Lower leg skin (tissue), 4 donors: ENCODE measurements around the gene CARD14. TPM values are rescaled to one million over a fixed set of nuclear protein-coding genes. Genes with fewer than 3 reads are reported as not detected.
A peak's percentile ranks its signal among the peaks of the same experiment; 100 is the strongest.

Source experiments
- DNase-seq, 2 donors: peaks; one replicate each; pipeline ENCODE4 v3.0.0-alpha.2; 2019; ENCODE audit warnings: low spot score in 2 of 2
- H3K4me3 ChIP-seq: fragments of 200-600 bp; sonication (generic); 2 replicates; pipeline ENCODE4 v1.5.1; 2017; ENCODE audit warnings: mild to moderate bottlenecking, low read depth; ENCODE audit not compliant: poor library complexity, severe bottlenecking
- POLR2A ChIP-seq, 2 donors: fragments of 450-650 bp; IDR thresholded peaks; one replicate each; pipeline ENCODE4 v1.6.1; 2016 to 2017; ENCODE audit warnings: antibody characterized with exemption in 2 of 2, mild to moderate bottlenecking in 1 of 2, moderate library complexity in 1 of 2
- WGBS, 2 donors: methylation state at CpG; one replicate each; pipeline ENCODE4 v1.1.5; 2018; 5-methylcytosine and 5-hydroxymethylcytosine counted together
- intact Hi-C: fragments of 100-400 bp; cut with DNase I; formaldehyde crosslinking; loops from one replicate; pipeline ENCODE4 v1.15.0; 2023; ENCODE audit warnings: low total_unique reads
- total RNA-seq, 4 donors: library from RNA; depleted of rRNA; stranded (reverse); fragments of >200 nt; gene quantifications; one replicate each; pipeline ENCODE4 v1.1.0, GENCODE V29; 2016
- TF ChIP-seq, protein P1 (sequence below), 3 donors: fragments of 450-650 bp; IDR thresholded peaks; one replicate each; pipeline ENCODE4 v1.5.1; 2016; ENCODE audit warnings: antibody characterized with exemption in 3 of 3, mild to moderate bottlenecking in 3 of 3, moderate library complexity in 2 of 3

Gene CARD14
- total RNA-seq, 4 donors from 2014 or later, result 52.3 to 73.2 (median 57.5) TPM

DNA sequence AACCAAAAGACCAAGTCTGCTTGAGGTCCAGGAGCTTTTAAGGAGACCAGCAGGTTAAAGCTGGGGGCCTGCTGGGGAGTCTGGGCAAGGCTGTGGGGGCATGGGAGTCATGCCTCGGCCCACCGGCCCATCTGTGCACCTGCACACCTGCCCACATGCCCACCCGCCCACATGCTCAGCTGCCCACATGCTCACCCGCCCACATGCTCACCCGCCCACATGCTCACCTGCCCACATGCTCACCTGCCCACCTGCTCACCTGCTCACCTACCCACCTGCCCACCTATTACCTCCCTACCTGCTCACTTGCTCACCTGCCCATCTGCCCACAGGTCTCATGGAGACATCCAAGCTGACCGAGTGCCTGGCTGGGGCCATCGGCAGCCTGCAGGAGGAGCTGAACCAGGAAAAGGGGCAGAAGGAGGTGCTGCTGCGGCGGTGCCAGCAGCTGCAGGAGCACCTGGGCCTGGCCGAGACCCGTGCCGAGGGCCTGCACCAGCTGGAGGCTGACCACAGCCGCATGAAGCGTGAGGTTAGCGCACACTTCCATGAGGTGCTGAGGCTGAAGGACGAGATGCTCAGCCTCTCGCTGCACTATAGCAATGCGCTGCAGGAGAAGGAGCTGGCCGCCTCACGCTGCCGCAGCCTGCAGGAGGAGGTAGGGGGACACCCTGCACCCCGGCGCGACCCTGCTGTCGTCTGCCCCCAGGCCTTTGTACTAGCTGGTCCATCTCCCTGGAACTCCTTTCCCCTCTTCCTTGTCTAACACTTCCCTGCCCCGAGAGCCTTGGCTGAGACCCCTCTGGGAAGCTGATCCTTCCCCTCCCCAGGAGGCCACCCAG is 14.0 kb downstream of the CARD14 start:
- WGBS, 2 donors, result 84 to 88% methylated on average over 23 to 26 of the region's 26 CpGs
- H3K4me3 ChIP-seq, result no peak overlapping the region

DNA sequence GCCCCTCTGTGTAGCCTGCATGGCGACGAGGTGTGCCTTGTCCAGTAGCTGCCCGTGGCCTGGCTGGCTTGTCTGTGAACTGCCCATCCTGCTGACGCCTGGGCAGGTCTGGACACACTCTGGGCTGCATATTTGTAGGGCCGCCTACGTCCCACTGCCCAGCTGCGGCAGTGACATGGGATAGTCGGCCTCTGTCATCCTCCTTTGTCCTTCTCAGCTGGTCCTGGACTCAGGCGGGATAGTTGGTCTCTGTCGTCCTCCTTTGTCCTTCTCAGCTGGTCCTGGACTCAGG is 14.5 kb downstream of the CARD14 start:
- no peak overlapping the region for H3K4me3 ChIP-seq
- TF ChIP-seq, protein P1, sequence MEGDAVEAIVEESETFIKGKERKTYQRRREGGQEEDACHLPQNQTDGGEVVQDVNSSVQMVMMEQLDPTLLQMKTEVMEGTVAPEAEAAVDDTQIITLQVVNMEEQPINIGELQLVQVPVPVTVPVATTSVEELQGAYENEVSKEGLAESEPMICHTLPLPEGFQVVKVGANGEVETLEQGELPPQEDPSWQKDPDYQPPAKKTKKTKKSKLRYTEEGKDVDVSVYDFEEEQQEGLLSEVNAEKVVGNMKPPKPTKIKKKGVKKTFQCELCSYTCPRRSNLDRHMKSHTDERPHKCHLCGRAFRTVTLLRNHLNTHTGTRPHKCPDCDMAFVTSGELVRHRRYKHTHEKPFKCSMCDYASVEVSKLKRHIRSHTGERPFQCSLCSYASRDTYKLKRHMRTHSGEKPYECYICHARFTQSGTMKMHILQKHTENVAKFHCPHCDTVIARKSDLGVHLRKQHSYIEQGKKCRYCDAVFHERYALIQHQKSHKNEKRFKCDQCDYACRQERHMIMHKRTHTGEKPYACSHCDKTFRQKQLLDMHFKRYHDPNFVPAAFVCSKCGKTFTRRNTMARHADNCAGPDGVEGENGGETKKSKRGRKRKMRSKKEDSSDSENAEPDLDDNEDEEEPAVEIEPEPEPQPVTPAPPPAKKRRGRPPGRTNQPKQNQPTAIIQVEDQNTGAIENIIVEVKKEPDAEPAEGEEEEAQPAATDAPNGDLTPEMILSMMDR (IDR thresholded peaks at IDR 0.05), result no peak
- no peak for TF ChIP-seq POLR2A (IDR thresholded peaks at IDR 0.05)
- WGBS, 2 donors, result 84 to 91% methylated on average over 7 to 8 of the region's 10 CpGs
- intact Hi-C loops, result no loop called here
- no peak for DNase-seq

More for the DNA sequence above, 14.0 kb downstream of the CARD14 start:
- no peak for DNase-seq
- intact Hi-C loops, result no loop called here
- TF ChIP-seq POLR2A (IDR thresholded peaks at IDR 0.05), result no peak
- TF ChIP-seq, protein P1 (IDR thresholded peaks at IDR 0.05), result no peak

- H3K4me3 ChIP-seq, result no peak overlapping the region
- no peak for DNase-seq
- TF ChIP-seq, protein P1 (IDR thresholded peaks at IDR 0.05), result no peak
- no peak for TF ChIP-seq POLR2A (IDR thresholded peaks at IDR 0.05)
- WGBS, 2 donors, result 92 to 94% methylated on average over 9 of the region's 9 CpGs
- intact Hi-C loops, result no loop called here
Observed at GRCh38 chr17:80185968-80186367, 16.1 kb downstream of the CARD14 start.

- DNase-seq, result peak in 1 of 2 donors; percentile 34
- intact Hi-C loops, result no loop called here
- TF ChIP-seq, protein P1 (IDR thresholded peaks at IDR 0.05), result no peak
- no peak for TF ChIP-seq POLR2A (IDR thresholded peaks at IDR 0.05)
- 41 to 53% methylated on average over 16 of the region's 16 CpGs for WGBS, 2 donors
- no peak overlapping the region for H3K4me3 ChIP-seq
Observed at GRCh38 chr17:80187090-80187489, 17.3 kb downstream of the CARD14 start.

GRCh38 chr17:80187515-80187941 is 17.7 kb downstream of the CARD14 start:
- intact Hi-C loops, result no loop called here
- H3K4me3 ChIP-seq, result no peak overlapping the region
- WGBS, 2 donors, result 24 to 37% methylated on average over 14 to 17 of the region's 18 CpGs
- DNase-seq, result peak; percentile 59 to 92
- TF ChIP-seq, protein P1 (IDR thresholded peaks at IDR 0.05), result no peak
- TF ChIP-seq POLR2A (IDR thresholded peaks at IDR 0.05), result no peak
